ENCODE results near the gene PHF8.

DNA sequence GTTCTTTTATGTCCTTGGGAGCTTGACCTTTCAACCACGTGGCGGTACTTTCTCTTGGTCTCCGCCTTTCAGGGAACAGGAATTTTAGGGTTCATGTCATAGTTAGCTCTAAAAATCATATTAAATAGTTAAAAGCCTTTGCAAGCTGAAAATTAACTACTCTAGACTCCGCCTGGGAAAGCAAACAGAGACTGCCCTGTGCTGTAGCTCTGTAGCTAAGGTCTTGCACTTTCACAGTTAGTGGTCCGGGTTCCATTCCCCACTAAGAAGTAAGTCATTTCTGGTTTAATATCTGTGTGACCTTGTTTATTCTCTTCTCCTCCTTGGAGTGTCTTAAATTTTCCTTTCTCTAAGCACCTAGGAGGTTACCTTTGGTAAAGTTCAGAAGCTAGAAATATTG is 118.2 kb downstream of the PHF8 start:
- TF ChIP-seq, protein P1, sequence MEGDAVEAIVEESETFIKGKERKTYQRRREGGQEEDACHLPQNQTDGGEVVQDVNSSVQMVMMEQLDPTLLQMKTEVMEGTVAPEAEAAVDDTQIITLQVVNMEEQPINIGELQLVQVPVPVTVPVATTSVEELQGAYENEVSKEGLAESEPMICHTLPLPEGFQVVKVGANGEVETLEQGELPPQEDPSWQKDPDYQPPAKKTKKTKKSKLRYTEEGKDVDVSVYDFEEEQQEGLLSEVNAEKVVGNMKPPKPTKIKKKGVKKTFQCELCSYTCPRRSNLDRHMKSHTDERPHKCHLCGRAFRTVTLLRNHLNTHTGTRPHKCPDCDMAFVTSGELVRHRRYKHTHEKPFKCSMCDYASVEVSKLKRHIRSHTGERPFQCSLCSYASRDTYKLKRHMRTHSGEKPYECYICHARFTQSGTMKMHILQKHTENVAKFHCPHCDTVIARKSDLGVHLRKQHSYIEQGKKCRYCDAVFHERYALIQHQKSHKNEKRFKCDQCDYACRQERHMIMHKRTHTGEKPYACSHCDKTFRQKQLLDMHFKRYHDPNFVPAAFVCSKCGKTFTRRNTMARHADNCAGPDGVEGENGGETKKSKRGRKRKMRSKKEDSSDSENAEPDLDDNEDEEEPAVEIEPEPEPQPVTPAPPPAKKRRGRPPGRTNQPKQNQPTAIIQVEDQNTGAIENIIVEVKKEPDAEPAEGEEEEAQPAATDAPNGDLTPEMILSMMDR (IDR thresholded peaks at IDR 0.05): no peak
- no peak for TF ChIP-seq POLR2AphosphoS5 (IDR thresholded peaks at IDR 0.05)

All from stomach (tissue), 4 donors.